ENCODE results near the gene ZNF319. TPM values are rescaled to one million over a fixed set of nuclear protein-coding genes. Genes with fewer than 3 reads are reported as not detected.

Gene ZNF319
- total and polyA plus RNA-seq, 2 of the 13 experiments (the other 11 are each of a cell fraction or from before 2014, with no cell fraction given), result 2.4 to 3.6 TPM

DNA sequence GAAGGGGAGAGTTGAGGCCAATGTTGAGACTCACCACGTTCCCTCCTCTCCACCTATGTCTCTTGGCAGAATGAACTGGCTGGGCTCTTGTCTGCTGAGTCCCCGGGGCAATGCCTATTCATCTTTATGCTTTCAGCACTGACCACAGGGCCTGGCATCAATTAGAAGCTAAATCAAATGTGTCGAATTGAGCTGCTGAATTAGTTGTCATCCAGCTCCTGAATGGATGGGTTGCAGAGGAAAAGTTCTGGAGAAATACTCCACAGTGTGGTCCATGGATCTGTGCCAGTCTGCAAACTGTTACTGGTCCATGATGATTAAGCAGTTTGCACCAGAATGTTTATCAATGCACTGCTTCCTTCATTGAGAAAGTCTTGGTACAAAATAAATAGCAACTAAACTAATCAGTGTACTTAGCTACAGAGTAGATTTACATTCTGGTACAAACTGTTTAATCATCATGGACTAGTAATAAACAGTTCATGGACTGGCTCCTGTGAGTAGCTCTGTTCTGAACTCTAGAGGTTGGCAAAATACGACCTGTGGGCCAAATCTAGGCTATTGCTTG, 34.2 kb downstream of the ZNF319 start (continued):
- TF ChIP-seq BATF2 (CRISPR knock-in tag; IDR thresholded peaks at IDR 0.05) (no peak), ZBTB20 (CRISPR knock-in tag; IDR thresholded peaks at IDR 0.05; ENCODE audit: borderline replicate concordance, low read depth) (no peak), NR2C2 (CRISPR knock-in tag; IDR thresholded peaks at IDR 0.05; ENCODE audit: borderline replicate concordance) (no peak), ZFP41 (CRISPR knock-in tag; IDR thresholded peaks at IDR 0.05; ENCODE audit: borderline replicate concordance) (no peak), GTF3A (CRISPR knock-in tag; conservative IDR thresholded peaks at IDR 0.05) (no peak), MZF1 (CRISPR knock-in tag; IDR thresholded peaks at IDR 0.05; ENCODE audit: borderline replicate concordance) (no peak), ZNF7 (CRISPR knock-in tag; IDR thresholded peaks at IDR 0.05) (no peak), MLX (CRISPR knock-in tag; IDR thresholded peaks at IDR 0.05) (no peak), ZNF724P (CRISPR knock-in tag; IDR thresholded peaks at IDR 0.05; ENCODE audit: borderline replicate concordance) (no peak), YEATS4 (CRISPR knock-in tag; IDR thresholded peaks at IDR 0.05; ENCODE audit: borderline replicate concordance) (no peak), SOX13 (IDR thresholded peaks at IDR 0.05) (no peak), SOX13 (CRISPR knock-in tag; conservative IDR thresholded peaks at IDR 0.05 in 1 of 2, IDR thresholded peaks at IDR 0.05 in 1 of 2) (no peak)
- TF ChIP-seq, protein P1, sequence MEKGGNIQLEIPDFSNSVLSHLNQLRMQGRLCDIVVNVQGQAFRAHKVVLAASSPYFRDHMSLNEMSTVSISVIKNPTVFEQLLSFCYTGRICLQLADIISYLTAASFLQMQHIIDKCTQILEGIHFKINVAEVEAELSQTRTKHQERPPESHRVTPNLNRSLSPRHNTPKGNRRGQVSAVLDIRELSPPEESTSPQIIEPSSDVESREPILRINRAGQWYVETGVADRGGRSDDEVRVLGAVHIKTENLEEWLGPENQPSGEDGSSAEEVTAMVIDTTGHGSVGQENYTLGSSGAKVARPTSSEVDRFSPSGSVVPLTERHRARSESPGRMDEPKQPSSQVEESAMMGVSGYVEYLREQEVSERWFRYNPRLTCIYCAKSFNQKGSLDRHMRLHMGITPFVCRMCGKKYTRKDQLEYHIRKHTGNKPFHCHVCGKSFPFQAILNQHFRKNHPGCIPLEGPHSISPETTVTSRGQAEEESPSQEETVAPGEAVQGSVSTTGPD (CRISPR knock-in tag; IDR thresholded peaks at IDR 0.05), result no peak
- TF ChIP-seq, protein P2, sequence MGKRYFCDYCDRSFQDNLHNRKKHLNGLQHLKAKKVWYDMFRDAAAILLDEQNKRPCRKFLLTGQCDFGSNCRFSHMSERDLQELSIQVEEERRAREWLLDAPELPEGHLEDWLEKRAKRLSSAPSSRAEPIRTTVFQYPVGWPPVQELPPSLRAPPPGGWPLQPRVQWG (CRISPR knock-in tag; IDR thresholded peaks at IDR 0.05; ENCODE audit: borderline replicate concordance, low read depth), result no peak
